ENCODE results near the gene PROX2.

PROX2 gene

GRCh38 chr14:74868739-74869138 lies 7.2 kb downstream of the PROX2 start:
- H3K36me3 Mint-ChIP-seq: no peaks in the 10 kb centered on the region
- H3K27ac Mint-ChIP-seq: peak overlapping the region; percentile 5
- H3K4me1 Mint-ChIP-seq (ENCODE audit: low read depth): peaks cover 27% of the 10 kb centered on the region
- no peak overlapping the region for H3K4me3 Mint-ChIP-seq
- no peaks in the 10 kb centered on the region for H3K9me3 Mint-ChIP-seq (ENCODE audit: low read depth)
- H3K27me3 Mint-ChIP-seq: no peaks in the 10 kb centered on the region

GRCh38 chr14:74867673-74868072 lies 8.3 kb downstream of the PROX2 start:
- Mint-ChIP-seq H3K27me3 (no peaks in the 10 kb centered on the region), H3K4me3 (peak overlapping the region; percentile 61), H3K27ac (peak overlapping the region; percentile 78), H3K9me3 (ENCODE audit: low read depth) (no peaks in the 10 kb centered on the region), H3K36me3 (no peaks in the 10 kb centered on the region), H3K4me1 (ENCODE audit: low read depth) (peaks cover 26% of the 10 kb centered on the region)

- peaks cover 26% of the 10 kb centered on the region for H3K4me1 Mint-ChIP-seq (ENCODE audit: low read depth)
- H3K27ac Mint-ChIP-seq: peak overlapping the region; percentile 78
- H3K27me3 Mint-ChIP-seq: no peaks in the 10 kb centered on the region
- no peaks in the 10 kb centered on the region for H3K9me3 Mint-ChIP-seq (ENCODE audit: low read depth)
- H3K4me3 Mint-ChIP-seq: peak overlapping the region; percentile 61
- no peaks in the 10 kb centered on the region for H3K36me3 Mint-ChIP-seq
These were observed 9.1 kb downstream of the PROX2 start for GRCh38 chr14:74866708-74867389.

GRCh38 chr14:74865156-74865555 lies 10.8 kb downstream of the PROX2 start:
- H3K4me1 Mint-ChIP-seq (ENCODE audit: low read depth): peaks cover 29% of the 10 kb centered on the region
- no peaks in the 10 kb centered on the region for H3K9me3 Mint-ChIP-seq (ENCODE audit: low read depth)
- no peaks in the 10 kb centered on the region for H3K36me3 Mint-ChIP-seq
- H3K4me3 Mint-ChIP-seq: no peak overlapping the region
- H3K27ac Mint-ChIP-seq: no peak overlapping the region
- no peaks in the 10 kb centered on the region for H3K27me3 Mint-ChIP-seq

GRCh38 chr14:74864198-74864597 lies 11.7 kb downstream of the PROX2 start:
- no peaks in the 10 kb centered on the region for H3K27me3 Mint-ChIP-seq

GRCh38 chr14:74863274-74863673 lies 12.7 kb downstream of the PROX2 start:
- peaks cover 25% of the 10 kb centered on the region for H3K4me1 Mint-ChIP-seq (ENCODE audit: low read depth)
- no peak overlapping the region for H3K4me3 Mint-ChIP-seq
- no peak overlapping the region for H3K27ac Mint-ChIP-seq

More at GRCh38 chr14:74864198-74864597, 11.7 kb downstream of the PROX2 start:
- H3K4me3 Mint-ChIP-seq: no peak overlapping the region
- peaks cover 29% of the 10 kb centered on the region for H3K4me1 Mint-ChIP-seq (ENCODE audit: low read depth)
- no peaks in the 10 kb centered on the region for H3K36me3 Mint-ChIP-seq
- no peaks in the 10 kb centered on the region for H3K9me3 Mint-ChIP-seq (ENCODE audit: low read depth)
- no peak overlapping the region for H3K27ac Mint-ChIP-seq

GRCh38 chr14:74861734-74862090 lies 14.2 kb downstream of the PROX2 start:
- Mint-ChIP-seq H3K27me3 (no peaks in the 10 kb centered on the region), H3K4me1 (ENCODE audit: low read depth) (peaks cover 12% of the 10 kb centered on the region), H3K4me3 (no peak overlapping the region), H3K36me3 (no peaks in the 10 kb centered on the region), H3K9me3 (ENCODE audit: low read depth) (no peaks in the 10 kb centered on the region), H3K27ac (no peak overlapping the region)

More at GRCh38 chr14:74863274-74863673, 12.7 kb downstream of the PROX2 start:
- Mint-ChIP-seq H3K27me3 (no peaks in the 10 kb centered on the region), H3K36me3 (no peaks in the 10 kb centered on the region), H3K9me3 (ENCODE audit: low read depth) (no peaks in the 10 kb centered on the region)

- no peaks in the 10 kb centered on the region for H3K27me3 Mint-ChIP-seq
- no peaks in the 10 kb centered on the region for H3K9me3 Mint-ChIP-seq (ENCODE audit: low read depth)
- no peak overlapping the region for H3K27ac Mint-ChIP-seq
- H3K4me1 Mint-ChIP-seq (ENCODE audit: low read depth): peaks cover 9% of the 10 kb centered on the region
- H3K36me3 Mint-ChIP-seq: no peaks in the 10 kb centered on the region
- no peak overlapping the region for H3K4me3 Mint-ChIP-seq
These were observed 14.8 kb downstream of the PROX2 start for GRCh38 chr14:74860899-74861733.

- Mint-ChIP-seq H3K27ac (no peak overlapping the region), H3K4me1 (ENCODE audit: low read depth) (peaks cover 15% of the 10 kb centered on the region), H3K4me3 (no peak overlapping the region), H3K9me3 (ENCODE audit: low read depth) (no peaks in the 10 kb centered on the region), H3K36me3 (no peaks in the 10 kb centered on the region), H3K27me3 (no peaks in the 10 kb centered on the region)
These were observed 16.0 kb downstream of the PROX2 start for GRCh38 chr14:74859757-74860552.

- peaks cover 33% of the 10 kb centered on the region for H3K4me1 Mint-ChIP-seq (ENCODE audit: low read depth)
- H3K4me3 Mint-ChIP-seq: no peak overlapping the region
These were observed 17.9 kb downstream of the PROX2 start for GRCh38 chr14:74858022-74858421.

GRCh38 chr14:74856366-74856765 lies 19.6 kb downstream of the PROX2 start:
- Mint-ChIP-seq H3K27me3 (no peaks in the 10 kb centered on the region), H3K4me3 (no peak overlapping the region), H3K27ac (no peak overlapping the region), H3K4me1 (ENCODE audit: low read depth) (peaks cover 41% of the 10 kb centered on the region), H3K36me3 (no peaks in the 10 kb centered on the region), H3K9me3 (ENCODE audit: low read depth) (no peaks in the 10 kb centered on the region)

More at GRCh38 chr14:74858022-74858421, 17.9 kb downstream of the PROX2 start:
- H3K9me3 Mint-ChIP-seq (ENCODE audit: low read depth): no peaks in the 10 kb centered on the region
- H3K27me3 Mint-ChIP-seq: no peaks in the 10 kb centered on the region
- H3K36me3 Mint-ChIP-seq: no peaks in the 10 kb centered on the region
- no peak overlapping the region for H3K27ac Mint-ChIP-seq

GRCh38 chr14:74855945-74856344 lies 20.0 kb downstream of the PROX2 start:
- no peaks in the 10 kb centered on the region for H3K27me3 Mint-ChIP-seq
- H3K4me1 Mint-ChIP-seq (ENCODE audit: low read depth): peaks cover 39% of the 10 kb centered on the region
- no peaks in the 10 kb centered on the region for H3K36me3 Mint-ChIP-seq
- H3K27ac Mint-ChIP-seq: no peak overlapping the region
- H3K9me3 Mint-ChIP-seq (ENCODE audit: low read depth): no peaks in the 10 kb centered on the region
- no peak overlapping the region for H3K4me3 Mint-ChIP-seq

- H3K27me3 Mint-ChIP-seq: no peaks in the 10 kb centered on the region
- H3K9me3 Mint-ChIP-seq (ENCODE audit: low read depth): no peaks in the 10 kb centered on the region
- no peak overlapping the region for H3K27ac Mint-ChIP-seq
- peaks cover 37% of the 10 kb centered on the region for H3K4me1 Mint-ChIP-seq (ENCODE audit: low read depth)
- no peaks in the 10 kb centered on the region for H3K36me3 Mint-ChIP-seq
- no peak overlapping the region for H3K4me3 Mint-ChIP-seq
These were observed 20.9 kb downstream of the PROX2 start for GRCh38 chr14:74855021-74855420.

GRCh38 chr14:74853581-74853980 lies 22.4 kb downstream of the PROX2 start:
- no peaks in the 10 kb centered on the region for H3K36me3 Mint-ChIP-seq
- peaks cover 42% of the 10 kb centered on the region for H3K4me1 Mint-ChIP-seq (ENCODE audit: low read depth)
- no peaks in the 10 kb centered on the region for H3K9me3 Mint-ChIP-seq (ENCODE audit: low read depth)
- H3K4me3 Mint-ChIP-seq: no peak overlapping the region
- peak overlapping the region; percentile 41 for H3K27ac Mint-ChIP-seq
- no peaks in the 10 kb centered on the region for H3K27me3 Mint-ChIP-seq

All from activated naive CD8-positive, alpha-beta T cell (primary cell).